22Rv1 (cell line): ENCODE data around the gene PGAM2.

ENCODE experiments used
- H3K27ac ChIP-seq: fragments of 450-650 bp; 2 replicates; pipeline ENCODE4 v1.5.1; 2017
- CTCF ChIP-seq: fragments of 450-650 bp; IDR thresholded peaks from 2 replicates; pipeline ENCODE4 v1.5.1; 2017; ENCODE audit warnings: mild to moderate bottlenecking
- ZFX ChIP-seq: fragments of 450-650 bp; IDR thresholded peaks from 2 replicates; pipeline ENCODE4 v1.6.1; 2017; ENCODE audit warnings: antibody characterized with exemption, borderline replicate concordance

PGAM2 gene

GRCh38 chr7:44110719-44111635 lies 45.6 kb upstream of the PGAM2 start:
- TF ChIP-seq CTCF = no peak
- no peak for TF ChIP-seq ZFX
- H3K27ac ChIP-seq = no peak overlapping the region

GRCh38 chr7:44109991-44110390 lies 44.6 kb upstream of the PGAM2 start:
- H3K27ac ChIP-seq = no peak overlapping the region
- no peak for TF ChIP-seq CTCF
- no peak for TF ChIP-seq ZFX

- TF ChIP-seq CTCF = 0 out of 2 replicates have a peak, but pooled peaks have one; percentile 5
- no peak for TF ChIP-seq ZFX
- no peak overlapping the region for H3K27ac ChIP-seq
These were observed 43.7 kb upstream of the PGAM2 start for GRCh38 chr7:44108768-44109750.

- no peak overlapping the region for H3K27ac ChIP-seq
- no peak for TF ChIP-seq CTCF
- TF ChIP-seq ZFX = no peak
These were observed 42.8 kb upstream of the PGAM2 start for GRCh38 chr7:44107961-44108767.

GRCh38 chr7:44107116-44107960 lies 42.0 kb upstream of the PGAM2 start:
- H3K27ac ChIP-seq = no peak overlapping the region

More at GRCh38 chr7:44107116-44107960, 42.0 kb upstream of the PGAM2 start:
- TF ChIP-seq CTCF = no peak
- TF ChIP-seq ZFX = no peak
